ENCODE measurements around the gene ZNF8.
A peak's percentile ranks its signal among the peaks of the same experiment; 100 is the strongest.

ZNF8 gene

GRCh38 chr19:58311345-58311865 is 32.6 kb downstream of the ZNF8 start:
- no peak for TF ChIP-seq ZNF274 (IDR thresholded peaks at IDR 0.05; ENCODE audit: low read depth, low read length)
- H3K4me3 ChIP-seq (ENCODE audit: low read length) = no peak overlapping the region

GRCh38 chr19:58315580-58315979 is 36.8 kb downstream of the ZNF8 start:
- no peak overlapping the region for H3K4me3 ChIP-seq (ENCODE audit: low read length)
- no peak for TF ChIP-seq ZNF274 (IDR thresholded peaks at IDR 0.05; ENCODE audit: low read depth, low read length)

- no peak for TF ChIP-seq ZNF274 (IDR thresholded peaks at IDR 0.05; ENCODE audit: low read depth, low read length)
These were observed 38.8 kb downstream of the ZNF8 start for GRCh38 chr19:58317476-58318072.

GRCh38 chr19:58318297-58318696 is 39.5 kb downstream of the ZNF8 start:
- TF ChIP-seq ZNF274 (IDR thresholded peaks at IDR 0.05; ENCODE audit: low read depth, low read length) = no peak

More at GRCh38 chr19:58317476-58318072, 38.8 kb downstream of the ZNF8 start:
- no peak overlapping the region for H3K4me3 ChIP-seq (ENCODE audit: low read length)

GRCh38 chr19:58319241-58319640 is 40.5 kb downstream of the ZNF8 start:
- no peak overlapping the region for H3K4me3 ChIP-seq (ENCODE audit: low read length)
- no peak for TF ChIP-seq ZNF274 (IDR thresholded peaks at IDR 0.05; ENCODE audit: low read depth, low read length)

More at GRCh38 chr19:58318297-58318696, 39.5 kb downstream of the ZNF8 start:
- H3K4me3 ChIP-seq (ENCODE audit: low read length) = no peak overlapping the region

- no peak for TF ChIP-seq ZNF274 (IDR thresholded peaks at IDR 0.05; ENCODE audit: low read depth, low read length)
- H3K4me3 ChIP-seq (ENCODE audit: low read length) = peak overlapping the region; percentile 71; the same call in 1 of the 2 replicates
These were observed 46.7 kb downstream of the ZNF8 start for GRCh38 chr19:58325311-58326022.

GRCh38 chr19:58326501-58326913 is 47.8 kb downstream of the ZNF8 start:
- H3K4me3 ChIP-seq (ENCODE audit: low read length) = peak overlapping the region; percentile 71
- no peak for TF ChIP-seq ZNF274 (IDR thresholded peaks at IDR 0.05; ENCODE audit: low read depth, low read length)

GRCh38 chr19:58326914-58327726 is 48.4 kb downstream of the ZNF8 start, which contains the start of gene ZSCAN22:
TSS of gene ZSCAN22 (plus strand) at chr19:58326994. CDS start at chr19:58334803, 7,809 bp downstream.
- no peak for TF ChIP-seq ZNF274 (IDR thresholded peaks at IDR 0.05; ENCODE audit: low read depth, low read length)
- H3K4me3 ChIP-seq (ENCODE audit: low read length) = peak within 1 kb of the TSS; percentile 71

GRCh38 chr19:58328999-58329398 is 50.2 kb downstream of the ZNF8 start:
- TF ChIP-seq ZNF274 (IDR thresholded peaks at IDR 0.05; ENCODE audit: low read depth, low read length) = no peak
- no peak overlapping the region for H3K4me3 ChIP-seq (ENCODE audit: low read length)

- H3K4me3 ChIP-seq (ENCODE audit: low read length) = no peak overlapping the region
- TF ChIP-seq ZNF274 (IDR thresholded peaks at IDR 0.05; ENCODE audit: low read depth, low read length) = no peak
These were observed 51.7 kb downstream of the ZNF8 start for GRCh38 chr19:58330458-58330857.

GRCh38 chr19:58332697-58333096 is 53.9 kb downstream of the ZNF8 start:
- H3K4me3 ChIP-seq (ENCODE audit: low read length) = no peak overlapping the region
- no peak for TF ChIP-seq ZNF274 (IDR thresholded peaks at IDR 0.05; ENCODE audit: low read depth, low read length)

- TF ChIP-seq ZNF274 (IDR thresholded peaks at IDR 0.05; ENCODE audit: low read depth, low read length) = no peak
- no peak overlapping the region for H3K4me3 ChIP-seq (ENCODE audit: low read length)
These were observed 56.0 kb downstream of the ZNF8 start for GRCh38 chr19:58334691-58335249.

- H3K4me3 ChIP-seq (ENCODE audit: low read length) = no peak overlapping the region
- TF ChIP-seq ZNF274 (IDR thresholded peaks at IDR 0.05; ENCODE audit: low read depth, low read length) = no peak
These were observed 56.9 kb downstream of the ZNF8 start for GRCh38 chr19:58335630-58336029.

- H3K4me3 ChIP-seq (ENCODE audit: low read length) = no peak overlapping the region
- TF ChIP-seq ZNF274 (IDR thresholded peaks at IDR 0.05; ENCODE audit: low read depth, low read length) = no peak
These were observed 57.5 kb downstream of the ZNF8 start for GRCh38 chr19:58336216-58336615.

Measured in GM08714 (cell line).